Heart left ventricle (tissue), 13 donors: ENCODE measurements around the gene FLT4.

ENCODE experiments used
- CTCF ChIP-seq, 12 donors: fragments of 200-600 bp; sonication (generic) in 4 of 12; IDR thresholded peaks; one replicate each; pipeline versions ENCODE4 v1.5.0 to v1.8.0; 2018 to 2022; ENCODE audit warnings: antibody characterized with exemption in 12 of 12, mild to moderate bottlenecking in 5 of 12
- POLR2A ChIP-seq, 2 donors: fragments of 450-650 bp; IDR thresholded peaks; one replicate each; pipeline ENCODE4 v1.6.1; 2017; ENCODE audit warnings: antibody characterized with exemption in 2 of 2, mild to moderate bottlenecking in 2 of 2, moderate library complexity in 2 of 2
- donor health status: ischemic (EF 13 %, LVEDD 7.1; RV severe dilation, severe dysfunction).
- donor health status: DM: no; HTN: yes; CAD: no.
- donor health status: DM: no; HTN: no; CAD: no.
- donor health status: ischemic (EF 25% LVEDD 6.9; RV normal size, moderate dysfunction).
- donor health status: ischemic (EF 25% LVEDD 5.7; RV mildly dilated, moderate dysfunction).
- donor health status: ischemic (EF 35%, LVEDD 5.7; RV mildly dilated, moderate dysfunction).
- donor health status: nonischemic (EF 11% LVEDD 7.7; RV severe dilation, severe dysfunction).
- donor health status: DM: yes; HTN: yes; CAD: no.
- donor health status: PGD.
- donor health status: ischemic (EF 29% LVEDD 5.4; RV normal size, mild dysfunction).
- donor health status: nonischemic (EF 23%, LVEDD 6.1; RV moderate dilation, normal function).

DNA sequence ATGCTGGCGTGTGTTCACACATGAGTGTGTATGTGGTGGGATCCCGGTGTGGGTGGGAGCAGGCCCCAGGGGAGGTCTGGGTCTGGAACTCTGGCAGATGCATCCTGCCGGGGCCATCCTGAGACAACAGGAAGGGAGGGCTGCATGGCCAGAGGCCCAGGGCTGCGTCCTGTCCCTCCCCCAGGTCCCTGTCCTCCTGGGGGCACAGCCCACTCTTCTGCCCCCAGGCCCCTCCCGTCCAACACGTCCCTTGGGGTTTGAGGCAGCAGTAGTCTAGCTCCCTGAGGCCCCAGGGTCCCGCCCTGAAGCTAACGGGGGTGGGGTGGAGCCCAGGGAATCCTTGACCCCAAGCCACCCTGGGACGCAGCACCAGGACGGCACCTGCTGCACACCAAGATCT, 16.6 kb downstream of the FLT4 start:
- TF ChIP-seq CTCF (IDR thresholded peaks at IDR 0.05) = no peak
- no peak for TF ChIP-seq POLR2A (IDR thresholded peaks at IDR 0.05)
